Activated CD4-positive, alpha-beta T cell treated with anti-CD3 and anti-CD28 coated beads for 1 hour (primary cell): ENCODE data around the gene MIDN.
"Not testable (repeated sequence)": the region's sequence is repeated elsewhere in the genome, so short reads cannot be mapped to it uniquely, and the experiment has no call there.

Source experiments
- DNase-seq: peaks from one replicate; pipeline ENCODE4 v3.0.0-alpha.2; 2020

The MIDN gene

GRCh38 chr19:1296575-1297271, 48.3 kb downstream of the MIDN start:
- DNase-seq: no peak

GRCh38 chr19:1298235-1298634, 49.9 kb downstream of the MIDN start:
- DNase-seq: no peak

GRCh38 chr19:1299801-1300200, 51.4 kb downstream of the MIDN start:
- DNase-seq: no peak

GRCh38 chr19:1300744-1301490, 52.5 kb downstream of the MIDN start:
- DNase-seq: no peak

- no peak for DNase-seq
Measured at GRCh38 chr19:1302533-1303239, 54.3 kb downstream of the MIDN start.

- no peak for DNase-seq
Measured at GRCh38 chr19:1304197-1304924, 56.0 kb downstream of the MIDN start.

GRCh38 chr19:1305354-1305753, 57.0 kb downstream of the MIDN start:
- not testable (repeated sequence) for DNase-seq

GRCh38 chr19:1307320-1307719, 58.9 kb downstream of the MIDN start:
- no peak for DNase-seq

- no peak for DNase-seq
Measured at GRCh38 chr19:1307755-1308303, 59.4 kb downstream of the MIDN start.

GRCh38 chr19:1308718-1309117, 60.3 kb downstream of the MIDN start:
- no peak for DNase-seq
